ENCODE results near the gene PTPRA.
"Not testable (repeated sequence)": the region's sequence is repeated elsewhere in the genome, so short reads cannot be mapped to it uniquely, and the experiment has no call there.

The PTPRA gene

GRCh38 chr20:3040086-3040485, 166.8 kb downstream of the PTPRA start:
- peaks cover 17% of the 10 kb centered on the region for H3K36me3 Mint-ChIP-seq (ENCODE audit: low read depth)
- no peaks in the 10 kb centered on the region for H3K9me3 Mint-ChIP-seq
- H3K4me3 Mint-ChIP-seq, result no peak overlapping the region
- no peaks in the 10 kb centered on the region for H3K27me3 Mint-ChIP-seq
- H3K27ac Mint-ChIP-seq, result no peak overlapping the region
- H3K4me1 Mint-ChIP-seq (ENCODE audit: low read depth), result peaks cover 4% of the 10 kb centered on the region

- H3K4me3 Mint-ChIP-seq, result no peak overlapping the region
Measured at GRCh38 chr20:3041854-3042409, 168.7 kb downstream of the PTPRA start.

GRCh38 chr20:3042625-3043024, 169.3 kb downstream of the PTPRA start:
- Mint-ChIP-seq H3K36me3 (ENCODE audit: low read depth) (peaks cover 6% of the 10 kb centered on the region), H3K9me3 (no peaks in the 10 kb centered on the region), H3K4me3 (no peak overlapping the region), H3K4me1 (ENCODE audit: low read depth) (peaks cover 18% of the 10 kb centered on the region), H3K27ac (no peak overlapping the region), H3K27me3 (no peaks in the 10 kb centered on the region)

More at GRCh38 chr20:3041854-3042409, 168.7 kb downstream of the PTPRA start:
- Mint-ChIP-seq H3K9me3 (no peaks in the 10 kb centered on the region), H3K27ac (peak overlapping the region; percentile 28), H3K27me3 (no peaks in the 10 kb centered on the region), H3K36me3 (ENCODE audit: low read depth) (peaks cover 5% of the 10 kb centered on the region), H3K4me1 (ENCODE audit: low read depth) (peaks cover 12% of the 10 kb centered on the region)

GRCh38 chr20:3043322-3043721, 170.0 kb downstream of the PTPRA start, which contains the start of gene GNRH2:
Gene GNRH2 (plus strand): TSS chr20:3043622. CDS start chr20:3044415, 793 bp downstream.
- Mint-ChIP-seq H3K4me3 (no peak within 1 kb of the TSS), H3K27me3 (no peaks in the 10 kb centered on the region), H3K4me1 (ENCODE audit: low read depth) (peaks cover 19% of the 10 kb centered on the region), H3K27ac (no peak within 1 kb of the TSS), H3K36me3 (ENCODE audit: low read depth) (peaks cover 11% of the 10 kb centered on the region), H3K9me3 (no peaks in the 10 kb centered on the region)

GRCh38 chr20:3044336-3044965, 171.2 kb downstream of the PTPRA start:
- H3K27me3 Mint-ChIP-seq, result no peaks in the 10 kb centered on the region
- H3K4me1 Mint-ChIP-seq (ENCODE audit: low read depth), result peaks cover 19% of the 10 kb centered on the region
- peak overlapping the region; percentile 97 for H3K4me3 Mint-ChIP-seq
- H3K9me3 Mint-ChIP-seq, result no peaks in the 10 kb centered on the region
- peaks cover 18% of the 10 kb centered on the region for H3K36me3 Mint-ChIP-seq (ENCODE audit: low read depth)
- no peak overlapping the region for H3K27ac Mint-ChIP-seq

GRCh38 chr20:3045042-3045815, 171.9 kb downstream of the PTPRA start:
- H3K9me3 Mint-ChIP-seq, result no peaks in the 10 kb centered on the region
- H3K27me3 Mint-ChIP-seq, result no peaks in the 10 kb centered on the region
- peak overlapping the region; percentile 97 for H3K4me3 Mint-ChIP-seq
- H3K27ac Mint-ChIP-seq, result peak overlapping the region; percentile 29
- H3K4me1 Mint-ChIP-seq (ENCODE audit: low read depth), result peaks cover 19% of the 10 kb centered on the region
- peaks cover 25% of the 10 kb centered on the region for H3K36me3 Mint-ChIP-seq (ENCODE audit: low read depth)

GRCh38 chr20:3045816-3046676, 172.8 kb downstream of the PTPRA start, which contains the start of gene MRPS26:
Gene MRPS26 (plus strand): TSS chr20:3046052. CDS start chr20:3046069, 17 bp downstream.
- Mint-ChIP-seq H3K4me3 (peak within 1 kb of the TSS; percentile 97), H3K27me3 (no peaks in the 10 kb centered on the region), H3K36me3 (ENCODE audit: low read depth) (peaks cover 31% of the 10 kb centered on the region), H3K4me1 (ENCODE audit: low read depth) (peaks cover 19% of the 10 kb centered on the region), H3K9me3 (no peaks in the 10 kb centered on the region), H3K27ac (peak within 1 kb of the TSS; percentile 82)

- H3K36me3 Mint-ChIP-seq (ENCODE audit: low read depth), result peaks cover 31% of the 10 kb centered on the region
- H3K4me3 Mint-ChIP-seq, result peak overlapping the region; percentile 97
- peak overlapping the region; percentile 82 for H3K27ac Mint-ChIP-seq
- no peaks in the 10 kb centered on the region for H3K27me3 Mint-ChIP-seq
- no peaks in the 10 kb centered on the region for H3K9me3 Mint-ChIP-seq
- H3K4me1 Mint-ChIP-seq (ENCODE audit: low read depth), result peaks cover 19% of the 10 kb centered on the region
Measured at GRCh38 chr20:3046677-3047462, 173.6 kb downstream of the PTPRA start.

GRCh38 chr20:3047486-3048419, 174.5 kb downstream of the PTPRA start:
- Mint-ChIP-seq H3K36me3 (ENCODE audit: low read depth) (peaks cover 31% of the 10 kb centered on the region), H3K4me1 (ENCODE audit: low read depth) (peaks cover 19% of the 10 kb centered on the region), H3K9me3 (no peaks in the 10 kb centered on the region), H3K27ac (peak overlapping the region; percentile 36), H3K4me3 (peak overlapping the region; percentile 97), H3K27me3 (no peaks in the 10 kb centered on the region)

GRCh38 chr20:3051385-3052019, 178.2 kb downstream of the PTPRA start:
- no peaks in the 10 kb centered on the region for H3K27me3 Mint-ChIP-seq
- H3K9me3 Mint-ChIP-seq, result no peaks in the 10 kb centered on the region
- H3K4me3 Mint-ChIP-seq, result no peak overlapping the region
- H3K36me3 Mint-ChIP-seq (ENCODE audit: low read depth), result peaks cover 30% of the 10 kb centered on the region
- peaks cover 11% of the 10 kb centered on the region for H3K4me1 Mint-ChIP-seq (ENCODE audit: low read depth)
- no peak overlapping the region for H3K27ac Mint-ChIP-seq

GRCh38 chr20:3059489-3059888, 186.2 kb downstream of the PTPRA start:
- H3K27me3 Mint-ChIP-seq, result no peaks in the 10 kb centered on the region
- H3K27ac Mint-ChIP-seq, result no peak overlapping the region
- no peaks in the 10 kb centered on the region for H3K36me3 Mint-ChIP-seq (ENCODE audit: low read depth)
- H3K9me3 Mint-ChIP-seq, result no peaks in the 10 kb centered on the region
- H3K4me3 Mint-ChIP-seq, result no peak overlapping the region
- H3K4me1 Mint-ChIP-seq (ENCODE audit: low read depth), result peaks cover 4% of the 10 kb centered on the region

GRCh38 chr20:3064119-3064518, 190.8 kb downstream of the PTPRA start:
- H3K36me3 Mint-ChIP-seq (ENCODE audit: low read depth); H3K4me3 Mint-ChIP-seq; H3K4me1 Mint-ChIP-seq (ENCODE audit: low read depth); H3K27me3 Mint-ChIP-seq; H3K27ac Mint-ChIP-seq; H3K9me3 Mint-ChIP-seq: not testable (repeated sequence)
